Measurements from ENCODE around the gene TMEM52B.
A peak's percentile ranks its signal among the peaks of the same experiment; 100 is the strongest.

The TMEM52B gene

DNA sequence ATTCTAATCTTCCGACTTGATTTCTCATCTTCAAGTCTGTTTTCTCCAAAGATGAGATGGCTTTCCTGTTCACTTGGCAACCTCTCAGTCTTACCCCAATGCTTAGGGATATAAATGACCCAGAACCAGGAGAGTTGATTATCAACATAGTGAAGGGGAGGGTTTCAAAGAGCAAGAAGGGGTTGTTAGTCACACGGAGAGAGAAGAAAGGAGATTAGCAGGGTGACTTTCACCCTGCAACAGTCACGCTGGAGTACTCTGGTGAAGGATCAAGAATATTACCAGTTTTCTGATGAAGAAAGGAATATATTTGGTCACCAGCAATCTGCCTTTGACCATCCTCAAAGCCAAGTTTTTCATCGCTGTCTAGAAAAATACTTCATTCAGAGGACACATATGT lies at the start of gene TMEM52B:
TSS of gene TMEM52B (plus strand) at position 212 of the 400 bp plus-strand sequence. CDS start 543 bp downstream, outside the sequence.
- no peak for DNase-seq (ENCODE audit: low spot score)

GRCh38 chr12:10130042-10130441 lies 48.8 kb upstream of the TMEM52B start, which contains the start of gene CLEC7A:
CLEC7A (minus strand) TSS chr12:10130199; CDS start chr12:10130082, 117 bp downstream.
- DNase-seq (ENCODE audit: low spot score) = no peak

DNA sequence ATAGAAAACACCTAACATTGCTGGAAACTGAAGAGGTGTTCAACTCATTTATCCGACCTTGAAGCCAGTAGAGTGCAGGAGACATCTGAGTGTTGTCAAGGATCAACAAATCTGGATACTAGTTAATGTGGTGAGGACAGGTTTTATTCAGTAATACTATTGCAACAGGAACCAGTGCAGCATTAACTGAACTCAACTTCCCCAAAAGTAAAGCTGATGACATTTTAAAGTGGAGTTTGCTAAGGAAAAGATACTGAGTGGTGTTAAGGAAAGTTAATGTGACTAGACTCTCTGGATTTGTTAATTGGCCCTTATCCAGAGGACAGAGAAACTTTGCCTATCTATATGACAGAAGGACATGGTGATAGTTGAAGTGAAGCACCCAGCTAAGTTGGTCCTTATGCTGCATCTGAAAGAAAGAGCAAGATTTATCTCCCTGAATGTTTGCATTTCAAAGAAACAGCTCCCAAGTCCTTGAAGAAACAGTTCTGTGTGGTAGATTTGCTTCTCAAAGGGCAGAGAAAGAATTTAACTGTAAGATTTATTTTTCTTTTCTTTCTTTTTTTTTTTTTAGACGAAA lies 47.6 kb upstream of the TMEM52B start:
- no peak for DNase-seq (ENCODE audit: low spot score)

- no peak for DNase-seq (ENCODE audit: low spot score)
These were observed 45.9 kb upstream of the TMEM52B start for GRCh38 chr12:10132850-10133370.

DNA sequence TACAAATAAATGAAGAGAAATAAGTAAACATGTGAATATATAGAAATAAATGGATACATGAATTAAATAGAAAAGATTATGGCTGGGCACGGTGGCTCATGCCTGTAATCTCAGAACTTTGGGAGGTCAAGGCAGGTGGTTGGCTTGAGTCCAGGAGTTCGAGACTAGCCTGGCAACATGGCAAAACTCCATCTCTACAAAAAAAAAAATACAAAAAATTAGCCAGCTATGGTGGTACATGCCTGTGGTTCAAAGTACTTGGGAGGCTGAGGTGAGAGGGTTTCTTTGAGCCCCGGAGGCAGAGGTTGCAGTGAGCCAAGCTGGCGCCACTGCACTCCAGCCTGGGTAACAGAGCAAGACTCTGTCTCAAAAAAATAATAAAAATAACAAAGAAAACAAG lies 43.7 kb upstream of the TMEM52B start:
- DNase-seq (ENCODE audit: low spot score) = no peak

DNA sequence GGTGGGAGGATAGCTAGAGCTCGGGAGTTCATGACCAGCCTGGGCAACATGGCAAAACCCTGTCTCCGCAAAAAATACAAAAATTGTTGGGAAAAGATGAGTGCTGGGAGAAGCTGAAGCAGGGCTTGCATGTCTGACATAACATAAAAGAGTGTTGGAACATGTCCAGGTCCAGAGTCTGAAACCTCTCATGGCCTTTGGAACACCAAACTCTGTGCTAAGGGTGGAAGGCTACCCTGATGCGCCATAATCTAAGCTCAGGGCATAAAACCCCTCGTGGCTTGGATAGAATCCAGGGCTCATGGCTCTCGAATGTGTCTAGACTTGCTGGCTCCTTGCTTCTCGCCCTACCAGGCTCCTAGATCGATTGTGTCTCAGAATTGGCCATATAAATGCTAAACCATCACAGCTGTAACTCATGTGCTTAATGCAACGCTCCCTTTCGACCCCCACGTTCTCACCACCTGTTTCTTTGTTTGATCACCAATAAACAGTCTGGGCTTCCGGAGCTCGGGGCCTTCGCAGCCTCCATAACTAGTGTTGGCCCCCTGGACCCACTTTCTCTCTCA lies 42.1 kb upstream of the TMEM52B start:
- no peak for DNase-seq (ENCODE audit: low spot score)

DNA sequence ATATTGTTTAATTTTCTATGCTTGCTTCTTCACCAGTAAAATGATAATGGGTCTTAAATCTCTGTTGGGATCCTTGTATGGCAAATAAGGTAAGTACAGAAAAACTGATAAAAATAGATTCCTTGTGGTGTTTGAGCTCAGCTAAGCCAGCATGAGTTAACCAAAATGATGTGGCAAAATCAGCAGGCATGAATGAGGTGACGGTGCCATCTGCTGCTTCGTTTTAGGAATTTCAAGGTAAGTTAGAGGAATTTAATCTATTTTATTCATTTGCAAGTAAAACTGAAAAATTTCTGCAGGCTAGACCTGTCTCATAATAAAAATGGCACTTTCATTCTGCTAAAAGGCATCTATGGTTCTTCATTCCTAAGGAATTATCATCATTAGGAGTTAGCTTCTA lies 38.8 kb upstream of the TMEM52B start:
- DNase-seq (ENCODE audit: low spot score) = peak; percentile 31

- no peak for DNase-seq (ENCODE audit: low spot score)
These were observed 35.7 kb upstream of the TMEM52B start for GRCh38 chr12:10142976-10143589.

- no peak for DNase-seq (ENCODE audit: low spot score)
These were observed 31.0 kb upstream of the TMEM52B start for GRCh38 chr12:10147714-10148403.

GRCh38 chr12:10151621-10152020 lies 27.2 kb upstream of the TMEM52B start:
- no peak for DNase-seq (ENCODE audit: low spot score)

GRCh38 chr12:10153271-10154144 lies 25.3 kb upstream of the TMEM52B start:
- peak; percentile 72 for DNase-seq (ENCODE audit: low spot score)

GRCh38 chr12:10154145-10154496 lies 24.7 kb upstream of the TMEM52B start:
- DNase-seq (ENCODE audit: low spot score) = no peak

GRCh38 chr12:10155966-10156365 lies 22.9 kb upstream of the TMEM52B start:
- DNase-seq (ENCODE audit: low spot score) = no peak

DNA sequence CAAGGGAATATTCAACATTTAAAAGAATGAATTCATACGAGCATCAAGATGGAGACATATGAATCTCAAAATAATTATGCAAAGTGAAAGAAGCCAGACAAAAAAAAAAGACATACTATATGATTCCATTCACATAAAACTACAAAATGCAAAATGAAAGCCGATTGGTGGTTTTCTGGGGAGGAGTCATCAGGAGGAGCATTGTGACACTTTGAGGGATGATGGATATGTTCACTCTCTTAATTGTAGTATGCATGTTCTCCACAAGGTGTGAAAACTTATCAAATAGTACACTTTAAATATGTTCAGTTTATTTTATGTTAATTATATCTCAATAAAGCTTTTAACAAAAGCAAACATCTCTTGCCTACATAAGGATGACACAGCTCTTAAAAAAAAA lies 20.4 kb upstream of the TMEM52B start:
- DNase-seq (ENCODE audit: low spot score) = no peak

DNA sequence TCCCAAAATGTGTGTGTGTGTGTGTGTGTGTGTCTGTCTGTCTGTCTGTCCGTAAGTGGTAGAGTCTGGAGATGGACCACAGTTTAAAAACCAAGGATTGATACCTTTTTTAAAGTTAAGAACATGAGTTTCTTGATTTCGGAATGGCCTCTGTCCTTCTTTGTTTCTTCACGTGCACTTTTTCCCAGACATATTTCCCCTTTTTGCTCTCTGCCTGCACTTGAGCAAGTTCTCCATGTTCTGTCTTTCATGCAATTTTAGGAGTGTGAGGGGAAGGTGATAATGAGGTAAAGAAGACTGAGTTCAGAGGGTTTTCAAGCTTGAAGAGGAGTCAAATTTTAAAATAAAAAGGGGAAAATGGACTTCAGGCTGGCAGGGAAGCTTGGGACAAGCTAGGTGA lies 19.6 kb upstream of the TMEM52B start:
- no peak for DNase-seq (ENCODE audit: low spot score)

DNA sequence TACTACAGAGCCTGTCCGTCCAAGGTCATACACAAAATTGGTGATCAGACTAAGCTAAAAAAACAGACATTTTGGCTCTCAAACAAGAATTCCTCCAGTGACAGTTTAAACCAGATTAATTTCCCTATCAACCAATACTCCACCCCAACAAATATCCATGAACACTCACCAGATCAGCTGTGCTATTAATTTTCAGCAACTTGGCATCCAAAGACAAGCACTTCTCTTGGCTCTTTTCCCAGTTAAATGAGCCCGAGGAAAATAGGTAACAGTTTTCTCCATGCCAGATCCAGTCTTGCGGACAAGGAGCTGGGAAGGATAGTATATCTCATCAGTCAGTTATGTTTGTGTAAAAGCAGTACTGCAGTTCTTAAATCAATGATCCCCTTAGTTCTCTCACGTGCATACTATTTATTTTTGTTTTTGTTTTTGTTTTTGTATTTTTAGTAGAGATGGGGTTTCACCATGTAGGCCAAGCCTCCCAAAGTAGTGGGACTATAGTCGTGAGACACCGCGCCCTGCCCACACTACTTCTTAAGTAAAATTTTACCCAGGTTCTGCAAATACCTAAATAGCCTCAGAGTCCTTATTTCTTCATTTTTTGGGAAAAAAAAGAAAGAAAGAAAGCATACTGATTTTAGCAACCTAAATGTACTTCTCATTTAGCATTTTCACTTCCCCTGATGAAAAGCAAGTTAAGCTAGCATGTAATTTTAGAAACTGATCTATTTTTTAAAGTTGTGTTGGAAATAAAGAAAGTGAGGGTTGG lies 18.0 kb upstream of the TMEM52B start:
- DNase-seq (ENCODE audit: low spot score) = no peak

GRCh38 chr12:10163084-10163483 lies 15.7 kb upstream of the TMEM52B start:
- DNase-seq (ENCODE audit: low spot score) = no peak

DNA sequence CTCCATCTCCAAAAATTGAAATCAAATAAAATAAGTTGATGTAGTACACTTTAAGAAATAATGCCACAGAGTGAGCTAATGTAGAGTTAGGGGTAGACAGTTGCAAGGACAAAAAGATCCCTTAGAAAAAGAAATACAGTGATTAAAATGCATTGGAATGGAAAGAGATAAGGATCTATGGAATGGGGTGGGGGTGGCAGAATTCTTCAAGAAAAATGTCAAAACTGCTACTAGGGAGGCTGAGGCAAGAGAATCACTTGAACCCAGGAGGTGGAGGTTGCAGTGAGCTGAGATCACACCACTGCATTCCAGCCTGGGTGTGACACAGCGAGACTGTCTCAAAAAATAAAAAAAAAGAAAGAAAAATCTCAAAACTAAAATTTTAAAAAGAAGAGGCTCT lies 13.4 kb upstream of the TMEM52B start:
- no peak for DNase-seq (ENCODE audit: low spot score)

DNA sequence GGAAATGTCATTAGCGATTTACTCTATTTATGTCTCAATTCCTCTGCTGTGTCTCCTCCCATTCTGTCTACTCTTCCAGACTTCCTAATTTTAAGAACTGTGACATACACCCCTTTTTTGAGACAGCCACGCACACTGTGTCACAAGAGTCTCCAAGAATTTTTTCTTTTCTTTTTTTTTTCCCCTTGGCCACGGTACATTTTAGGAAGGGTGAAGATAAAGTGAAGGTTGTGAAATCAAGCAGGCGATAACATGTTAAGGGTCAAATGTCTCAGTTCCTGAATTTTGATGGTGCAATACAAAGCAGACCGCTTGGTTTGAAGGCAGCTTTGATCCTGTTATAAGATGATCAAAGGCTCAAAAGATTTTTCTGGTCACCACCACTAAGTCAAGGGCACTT lies 11.2 kb upstream of the TMEM52B start:
- no peak for DNase-seq (ENCODE audit: low spot score)

- no peak for DNase-seq (ENCODE audit: low spot score)
These were observed 9.7 kb upstream of the TMEM52B start for GRCh38 chr12:10169104-10169503.

GRCh38 chr12:10170216-10170615 lies 8.6 kb upstream of the TMEM52B start:
- no peak for DNase-seq (ENCODE audit: low spot score)
